ENCODE measurements around the gene TMC7. TPM values are rescaled to one million over a fixed set of nuclear protein-coding genes. Genes with fewer than 3 reads are reported as not detected.
A peak's percentile ranks its signal among the peaks of the same experiment; 100 is the strongest.

TMC7 gene
- total and polyA plus RNA-seq, 2 experiments from 2014 or later, result 1.7 to 2.4 TPM

GRCh38 chr16:19008245-19009169, 24.8 kb downstream of the TMC7 start:
- Mint-ChIP-seq H3K4me3 (no peak overlapping the region), H3K27me3 (ENCODE audit: insufficient read depth, low read depth, poor library complexity) (peaks cover 10% of the 10 kb centered on the region), H3K36me3 (ENCODE audit: low read depth) (peaks cover 14% of the 10 kb centered on the region; the same call in 2 of the 3 replicates), H3K27ac (peak overlapping the region; percentile 43; the same call in 1 of the 2 replicates), H3K9me3 (peaks cover 12% of the 10 kb centered on the region; the same call in 2 of the 3 replicates), H3K4me1 (peaks cover 12% of the 10 kb centered on the region)
- no peaks in the 10 kb centered on the region for H3K27me3 ChIP-seq (ENCODE audit: insufficient read depth)
- no peaks in the 10 kb centered on the region for H4K20me1 ChIP-seq (replicated peaks; ENCODE audit: insufficient read depth)
- 0 out of 2 replicates have a peak, but pooled peaks cover 3% of the 10 kb centered on the region for H3F3A ChIP-seq (replicated peaks; ENCODE audit: low read depth)
- no peak overlapping the region for H3K27ac ChIP-seq (ENCODE audit: low read depth)
- no peaks in the 10 kb centered on the region for H3K36me3 ChIP-seq (ENCODE audit: insufficient read depth)
- no peaks in the 10 kb centered on the region for H3K79me2 ChIP-seq (replicated peaks; ENCODE audit: insufficient read depth)
- DNase-seq (ENCODE audit: low spot score) (no peak), ATAC-seq (no peak)
- H2AFZ ChIP-seq, result no peak overlapping the region
- no peak overlapping the region for H3K4me3 ChIP-seq
- H3K4me1 ChIP-seq (ENCODE audit: insufficient read depth), result 0 out of 2 replicates have a peak, but pooled peaks cover 6% of the 10 kb centered on the region
- TF ChIP-seq ZNF462 (CRISPR knock-in tag; IDR thresholded peaks at IDR 0.05), result no peak
- H3K9me2 ChIP-seq (ENCODE audit: insufficient read depth), result no peaks in the 10 kb centered on the region
- H3K4me2 ChIP-seq, result no peak overlapping the region

GRCh38 chr16:19011169-19011731, 27.5 kb downstream of the TMC7 start:
- Histone ChIP-seq H3K4me2 (no peak overlapping the region), H3K4me1 (ENCODE audit: insufficient read depth) (no peaks in the 10 kb centered on the region), H3K27me3 (ENCODE audit: insufficient read depth) (no peaks in the 10 kb centered on the region), H2AFZ (no peak overlapping the region), H3K4me3 (no peak overlapping the region), H3K79me2 (replicated peaks; ENCODE audit: insufficient read depth) (no peaks in the 10 kb centered on the region), H3F3A (replicated peaks; ENCODE audit: low read depth) (0 out of 2 replicates have a peak, but pooled peaks cover 3% of the 10 kb centered on the region), H4K20me1 (replicated peaks; ENCODE audit: insufficient read depth) (no peaks in the 10 kb centered on the region), H3K9me2 (ENCODE audit: insufficient read depth) (no peaks in the 10 kb centered on the region), H3K27ac (ENCODE audit: low read depth) (no peak overlapping the region), H3K36me3 (ENCODE audit: insufficient read depth) (no peaks in the 10 kb centered on the region)
- no peaks in the 10 kb centered on the region; the same call in 1 of the 3 replicates for H3K4me1 Mint-ChIP-seq
- peaks cover 12% of the 10 kb centered on the region; the same call in 2 of the 3 replicates for H3K36me3 Mint-ChIP-seq (ENCODE audit: low read depth)
- TF ChIP-seq NANOG (IDR thresholded peaks at IDR 0.05; ENCODE audit: borderline replicate concordance) (no peak), CTCF (conservative IDR thresholded peaks at IDR 0.05; ENCODE audit: low read depth in 2 of 2) (0 out of 4 replicates have a peak, but pooled peaks have one; percentile 4 to 17)
- peaks cover 8% of the 10 kb centered on the region for H3K27me3 Mint-ChIP-seq (ENCODE audit: insufficient read depth, low read depth, poor library complexity)
- ATAC-seq (no peak), DNase-seq (ENCODE audit: low spot score) (peak; percentile 32)
- H3K9me3 Mint-ChIP-seq, result peaks cover 10% of the 10 kb centered on the region; the same call in 1 of the 3 replicates
- no peak overlapping the region for H3K4me3 Mint-ChIP-seq
- no peak overlapping the region for H3K27ac Mint-ChIP-seq

All from GM23338 (cell line).